K562 (cell line): ENCODE data around the gene DPEP2. TPM values are rescaled to one million over a fixed set of nuclear protein-coding genes. Genes with fewer than 3 reads are reported as not detected.

Source experiments
- CREM ChIP-seq: IDR thresholded peaks from 2 replicates; pipeline ENCODE4 v1.6.1; 2014; ENCODE audit warnings: antibody characterized with exemption, low read depth
- MTA1 ChIP-seq: fragments of 450-650 bp; IDR thresholded peaks from 2 replicates; pipeline ENCODE4 v1.6.1; 2017; ENCODE audit warnings: borderline replicate concordance
- NFATC3 ChIP-seq: fragments of 450-650 bp; IDR thresholded peaks from 2 replicates; pipeline ENCODE4 v1.6.1; 2017; ENCODE audit warnings: mild to moderate bottlenecking
- RCOR1 ChIP-seq, 2 experiments: IDR thresholded peaks; 2 replicates each; pipeline ENCODE4 v1.6.1; 2012; ENCODE audit warnings: low read depth in 2 of 2, low read length in 2 of 2, borderline replicate concordance in 1 of 2, improper control_type of control experiment in 1 of 2
- TGIF2 ChIP-seq: sonication (generic); formaldehyde crosslinking; IDR thresholded peaks from 2 replicates; pipeline ENCODE4 v1.8.1; 2022; ENCODE audit warnings: mild to moderate bottlenecking, missing genetic modification reagents, moderate library complexity
- ZNF174 ChIP-seq: fragments of 250-450 bp; sonication (Bioruptor Pico); IDR thresholded peaks from 2 replicates; pipeline ENCODE4 v1.4.0; 2020; ENCODE audit warnings: mild to moderate bottlenecking
- ZZZ3 ChIP-seq: fragments of 450-650 bp; IDR thresholded peaks from 2 replicates; pipeline ENCODE4 v1.6.1; 2016; ENCODE audit warnings: antibody characterized with exemption, mild to moderate bottlenecking, moderate library complexity
- polyA plus RNA-seq, 8 experiments: library from polyadenylated mRNA; depleted of rRNA in 4 of 8; stranded (reverse) in 5 of 8; unstranded in 3 of 8; fragments of >200 nt; fragmentation: Nextera tagmentation in 2 of 8; fragmentation: Illumina TruSeq in 1 of 8; extraction: Ambion mirVana in 2 of 8; extraction: Trizol in 1 of 8; gene quantifications; 2 replicates each; pipeline versions ENCODE4 v1.2.1 to v1.2.3, GENCODE V29; 2011 to 2014; ENCODE audit warnings: inconsistent platforms in 1 of 8, missing spikeins in 1 of 8
- total RNA-seq, 7 experiments: library from RNA; depleted of rRNA in 6 of 7; stranded (reverse); fragments of >200 nt in 6 of 7; fragmentation: Illumina TruSeq in 2 of 7; extraction: Trizol in 2 of 7; gene quantifications; 2 replicates each; pipeline versions ENCODE4 v1.2.1 to v1.2.3, GENCODE V29; 2011 to 2021; ENCODE audit warnings: low replicate concordance in 1 of 7
- TF ChIP-seq, protein P1 (sequence below), 2 experiments: fragments of 450-650 bp; IDR thresholded peaks; 2 replicates each; pipeline ENCODE4 v1.6.1; 2016
- TF ChIP-seq, protein P2 (sequence below), 3 experiments: fragments of 200-800 bp in 1 of 3; sonication (Bioruptor generic) in 1 of 3; sonication (generic) in 1 of 3; formaldehyde crosslinking in 1 of 3; IDR thresholded peaks; 2 replicates each; pipeline versions ENCODE4 v1.6.1 to v1.8.0; 2016 to 2022; ENCODE audit warnings: mild to moderate bottlenecking in 2 of 3, missing compliant biosample characterization in 2 of 3, missing genetic modification characterization in 2 of 3, missing genetic modification reagents in 1 of 3
- TF ChIP-seq, protein P3 (sequence below): sonication (generic); IDR thresholded peaks from 2 replicates; pipeline ENCODE4 v1.6.1; 2016
- TF ChIP-seq, protein P4 (sequence below): fragments of 250-450 bp; sonication (Bioruptor Pico); IDR thresholded peaks from 2 replicates; pipeline ENCODE4 v1.8.0; 2021; ENCODE audit warnings: borderline replicate concordance, mild to moderate bottlenecking, moderate library complexity; ENCODE audit not compliant: poor library complexity, severe bottlenecking

DPEP2 gene
- total and polyA plus RNA-seq, 9 of the 15 experiments (the other 6 are each of a cell fraction or from before 2014, with no cell fraction given), result 0.14 to 1.2 (median 0.38) TPM

DNA sequence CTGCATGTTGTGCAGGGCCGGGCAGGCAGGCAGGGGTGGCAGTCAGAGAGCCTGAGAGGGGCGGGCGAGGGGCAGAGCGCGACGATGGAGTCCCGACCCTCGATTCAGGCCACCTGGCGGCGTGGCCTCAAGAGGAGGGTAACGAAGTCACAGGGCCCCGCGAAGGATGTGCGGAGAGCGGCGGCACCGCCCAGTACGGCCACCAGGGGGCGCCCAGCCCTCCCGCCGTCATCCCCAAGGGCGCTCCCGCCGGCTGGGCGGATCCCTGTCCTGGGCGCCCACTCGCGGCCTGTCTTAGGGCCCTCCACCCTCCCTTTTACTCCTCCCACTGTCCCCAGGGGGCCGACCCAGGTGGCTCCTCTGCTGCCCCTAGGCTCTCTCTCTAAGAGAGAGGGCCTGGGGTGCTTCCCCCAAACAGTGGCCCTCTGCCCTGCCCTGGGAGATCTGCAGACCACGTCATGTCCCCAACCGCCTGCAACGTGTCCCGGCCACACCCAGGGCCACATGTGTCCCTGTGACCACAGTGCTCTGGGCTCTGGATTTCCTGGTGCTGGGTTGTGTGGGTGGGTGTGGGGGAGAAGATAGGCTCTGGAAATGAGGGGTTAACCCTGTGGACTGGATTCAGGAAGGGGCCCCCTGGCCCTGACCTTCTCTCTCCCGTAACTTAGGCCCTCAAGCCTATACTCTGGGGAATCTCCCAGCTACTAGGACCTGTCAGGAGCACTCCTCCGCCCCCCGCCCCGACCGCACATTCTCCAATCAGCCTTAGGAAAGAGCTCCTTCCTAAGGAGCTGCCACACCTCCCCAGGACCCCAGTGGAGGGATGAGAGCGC is 5.9 kb downstream of the DPEP2 start (continued):
- TF ChIP-seq, protein P1, sequence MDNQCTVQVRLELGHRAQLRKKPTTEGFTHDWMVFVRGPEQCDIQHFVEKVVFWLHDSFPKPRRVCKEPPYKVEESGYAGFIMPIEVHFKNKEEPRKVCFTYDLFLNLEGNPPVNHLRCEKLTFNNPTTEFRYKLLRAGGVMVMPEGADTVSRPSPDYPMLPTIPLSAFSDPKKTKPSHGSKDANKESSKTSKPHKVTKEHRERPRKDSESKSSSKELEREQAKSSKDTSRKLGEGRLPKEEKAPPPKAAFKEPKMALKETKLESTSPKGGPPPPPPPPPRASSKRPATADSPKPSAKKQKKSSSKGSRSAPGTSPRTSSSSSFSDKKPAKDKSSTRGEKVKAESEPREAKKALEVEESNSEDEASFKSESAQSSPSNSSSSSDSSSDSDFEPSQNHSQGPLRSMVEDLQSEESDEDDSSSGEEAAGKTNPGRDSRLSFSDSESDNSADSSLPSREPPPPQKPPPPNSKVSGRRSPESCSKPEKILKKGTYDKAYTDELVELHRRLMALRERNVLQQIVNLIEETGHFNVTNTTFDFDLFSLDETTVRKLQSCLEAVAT (IDR thresholded peaks at IDR 0.05), result peak; percentile 19 to 64; a peak in 1 of 4 replicates
- TF ChIP-seq ZZZ3 (0 out of 2 replicates have a peak, but pooled peaks have one; percentile 48), TGIF2 (CRISPR knock-in tag) (peak; percentile 87; the same call in 1 of the 2 replicates), RCOR1 (IDR thresholded peaks at IDR 0.05; ENCODE audit: borderline replicate concordance in 1 of 2, low read depth in 2 of 2, low read length in 2 of 2) (peak in 1 of 2 experiments; percentile 63; a peak in 1 of 4 replicates), CREM (peak; percentile 83), ZNF174 (CRISPR knock-in tag) (0 out of 2 replicates have a peak, but pooled peaks have one; percentile 51), NFATC3 (no peak), MTA1 (peak; percentile 53; the same call in 1 of the 2 replicates)
- TF ChIP-seq, protein P2, sequence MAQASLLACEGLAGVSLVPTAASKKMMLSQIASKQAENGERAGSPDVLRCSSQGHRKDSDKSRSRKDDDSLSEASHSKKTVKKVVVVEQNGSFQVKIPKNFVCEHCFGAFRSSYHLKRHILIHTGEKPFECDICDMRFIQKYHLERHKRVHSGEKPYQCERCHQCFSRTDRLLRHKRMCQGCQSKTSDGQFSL (CRISPR knock-in tag; IDR thresholded peaks at IDR 0.05), result peak; percentile 55; the same call in 1 of the 2 replicates
- TF ChIP-seq, protein P2 (tag; IDR thresholded peaks at IDR 0.05), result no peak
- TF ChIP-seq, protein P3, sequence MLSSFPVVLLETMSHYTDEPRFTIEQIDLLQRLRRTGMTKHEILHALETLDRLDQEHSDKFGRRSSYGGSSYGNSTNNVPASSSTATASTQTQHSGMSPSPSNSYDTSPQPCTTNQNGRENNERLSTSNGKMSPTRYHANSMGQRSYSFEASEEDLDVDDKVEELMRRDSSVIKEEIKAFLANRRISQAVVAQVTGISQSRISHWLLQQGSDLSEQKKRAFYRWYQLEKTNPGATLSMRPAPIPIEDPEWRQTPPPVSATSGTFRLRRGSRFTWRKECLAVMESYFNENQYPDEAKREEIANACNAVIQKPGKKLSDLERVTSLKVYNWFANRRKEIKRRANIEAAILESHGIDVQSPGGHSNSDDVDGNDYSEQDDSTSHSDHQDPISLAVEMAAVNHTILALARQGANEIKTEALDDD, result no peak
- TF ChIP-seq, protein P4, sequence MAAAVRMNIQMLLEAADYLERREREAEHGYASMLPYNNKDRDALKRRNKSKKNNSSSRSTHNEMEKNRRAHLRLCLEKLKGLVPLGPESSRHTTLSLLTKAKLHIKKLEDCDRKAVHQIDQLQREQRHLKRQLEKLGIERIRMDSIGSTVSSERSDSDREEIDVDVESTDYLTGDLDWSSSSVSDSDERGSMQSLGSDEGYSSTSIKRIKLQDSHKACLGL (CRISPR knock-in tag), result no peak
